Activated T-helper 9 cell treated with anti-CD3 and anti-CD28 coated beads, Interleukin-2, amount 50 U/mL, for 16 hours (primary cell): ENCODE data around the gene PTPRN2.

Source experiments
- DNase-seq: peaks from one replicate; pipeline ENCODE4 v3.0.0-alpha.2; 2020; ENCODE audit warnings: low read depth

The PTPRN2 gene

DNA sequence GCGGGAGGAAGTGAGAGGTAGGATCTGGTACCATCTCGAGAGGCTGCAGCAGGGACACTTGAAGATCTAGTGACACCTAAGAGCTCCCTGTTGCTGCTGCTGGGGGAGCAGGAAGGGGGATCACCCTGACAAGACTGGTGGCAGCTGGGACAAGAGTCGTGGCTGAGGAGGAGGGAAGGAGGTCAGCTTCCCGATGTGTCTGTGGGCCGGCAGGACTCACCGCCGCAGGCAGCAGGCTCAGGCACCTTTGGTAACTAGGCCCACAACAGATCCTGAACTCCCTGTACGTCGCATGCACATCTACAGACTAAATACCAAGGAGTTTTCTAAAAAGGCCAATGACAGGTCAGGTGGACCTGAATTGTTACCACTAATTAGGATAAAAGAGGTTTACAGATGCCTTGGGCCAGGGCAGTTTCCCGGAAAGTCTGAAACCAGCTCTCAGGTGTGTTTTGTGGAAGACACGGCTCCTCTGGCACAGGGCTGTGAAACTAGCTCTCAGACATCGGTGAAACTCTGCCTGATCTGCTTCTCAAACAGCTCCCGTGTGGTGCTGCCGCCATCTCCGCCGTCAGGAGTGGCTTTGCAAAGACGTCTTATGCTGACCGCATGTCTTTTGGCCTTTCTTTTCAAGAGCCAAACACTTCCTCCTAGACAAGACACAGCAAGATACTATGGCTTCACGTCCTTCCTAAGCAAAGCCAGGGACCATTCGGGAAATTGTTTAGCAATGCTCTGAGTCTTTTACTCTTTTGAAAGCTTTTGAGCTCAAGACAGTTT is 609.7 kb downstream of the PTPRN2 start:
- DNase-seq = no peak

DNA sequence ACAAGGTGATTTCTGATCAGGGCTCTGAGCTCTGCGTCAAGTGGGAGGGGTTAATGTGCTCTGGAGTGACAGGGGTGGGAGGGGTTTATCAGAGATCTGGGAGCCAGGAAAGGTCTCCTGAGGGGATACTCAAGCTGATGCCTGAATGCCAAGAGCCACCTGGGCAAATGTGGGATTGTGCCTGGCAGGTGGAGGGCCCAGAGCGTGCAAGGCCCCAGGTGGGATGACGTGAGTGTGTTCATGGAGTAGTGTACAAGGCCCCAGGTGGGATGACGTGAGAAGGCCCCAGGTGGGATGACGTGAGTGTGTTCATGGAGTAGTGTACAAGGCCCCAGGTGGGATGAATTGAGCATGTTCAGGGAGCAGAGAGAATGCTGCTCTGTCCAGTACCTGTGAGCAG is 610.3 kb downstream of the PTPRN2 start:
- no peak for DNase-seq

DNA sequence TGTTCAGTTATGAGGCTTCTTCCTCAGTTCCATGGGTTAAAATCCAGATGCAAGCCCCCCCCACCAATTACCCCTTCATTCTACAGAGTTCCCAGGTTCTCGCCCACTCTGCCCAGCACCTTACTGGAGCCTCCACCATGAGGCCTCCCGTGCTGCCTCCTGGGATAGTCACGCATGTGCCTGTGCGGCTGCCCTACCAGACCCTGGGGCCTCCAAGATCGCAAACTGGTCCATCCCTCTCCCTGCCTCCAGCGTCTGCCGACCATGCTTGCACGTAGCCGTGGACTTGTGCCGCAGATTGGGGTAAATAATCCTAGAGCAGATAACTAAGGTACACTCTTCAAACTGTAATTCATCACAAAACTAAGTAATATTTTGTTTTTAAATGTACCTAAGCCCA is 611.2 kb downstream of the PTPRN2 start:
- no peak for DNase-seq

DNA sequence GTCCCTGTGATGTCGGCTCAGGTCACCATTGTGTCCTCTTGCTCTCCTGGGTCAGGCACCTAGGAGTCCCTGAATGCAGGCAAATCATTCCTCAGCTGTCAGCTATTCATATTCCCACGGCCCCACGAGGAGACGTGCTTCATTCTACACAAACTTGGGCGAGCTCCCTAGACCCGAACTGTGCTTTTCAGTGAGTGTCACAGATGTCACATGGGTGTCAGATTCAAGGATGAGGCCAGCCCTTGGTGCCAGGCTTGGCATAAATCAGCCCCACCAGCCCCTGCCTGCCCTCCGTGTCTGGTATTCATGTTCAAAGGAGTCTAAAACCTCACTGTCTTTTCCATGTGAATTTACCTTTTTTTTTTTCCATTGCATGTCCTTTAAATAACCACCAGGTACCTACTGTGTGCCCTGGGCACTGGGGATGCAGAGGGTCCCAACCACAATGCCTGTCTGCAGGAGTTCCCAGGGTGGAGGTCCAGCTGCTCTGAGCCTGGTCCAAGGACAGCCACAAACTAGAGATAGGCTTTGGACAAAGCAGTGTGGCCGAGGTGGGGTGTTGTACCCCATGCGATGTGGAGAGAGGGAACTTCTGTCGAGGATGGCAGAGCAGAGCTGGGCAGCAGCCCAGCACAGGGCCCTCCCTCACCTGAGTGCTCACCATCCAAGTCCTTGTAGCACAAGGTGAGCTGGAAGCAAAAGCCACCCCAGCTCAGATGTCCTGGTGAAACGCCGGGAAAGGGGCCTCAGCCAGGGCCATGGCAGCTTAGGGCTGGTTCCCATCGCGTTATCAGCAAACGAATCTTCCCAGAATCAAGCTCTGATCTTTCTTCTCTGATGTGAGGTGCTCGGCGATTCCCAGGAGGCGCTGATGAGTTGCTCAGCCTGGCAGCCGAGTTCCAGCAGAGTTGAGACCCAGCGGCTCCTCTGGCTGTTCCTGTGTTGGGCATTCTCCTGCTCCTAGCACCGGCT is 611.9 kb downstream of the PTPRN2 start:
- no peak for DNase-seq

DNA sequence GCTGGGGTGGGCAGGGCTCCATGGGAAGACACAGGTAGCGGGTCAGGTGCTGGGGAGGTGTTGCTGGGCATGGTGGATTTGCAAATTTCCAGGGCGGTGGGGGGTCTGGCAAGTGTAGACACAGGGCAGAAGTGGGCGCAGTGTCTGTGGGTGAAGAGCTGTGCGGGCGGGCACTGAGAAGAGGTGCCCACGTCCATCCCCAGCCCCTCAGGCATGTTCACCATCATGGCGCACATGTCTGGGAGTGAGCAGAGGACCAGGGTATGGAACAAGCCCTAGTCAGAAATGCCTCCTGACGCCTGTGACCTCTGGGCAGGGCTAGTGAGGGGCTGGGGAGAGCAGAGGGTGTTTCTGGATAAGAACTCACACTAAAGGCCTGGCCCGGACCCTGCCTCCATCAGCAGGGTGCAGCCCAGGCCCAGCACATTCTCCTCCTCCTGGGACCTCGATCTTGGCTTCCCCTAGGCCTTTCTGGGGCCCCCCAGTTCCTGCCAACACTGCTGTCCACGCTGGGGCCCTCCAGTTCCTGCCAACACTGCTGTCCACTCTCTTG is 612.9 kb downstream of the PTPRN2 start:
- no peak for DNase-seq

DNA sequence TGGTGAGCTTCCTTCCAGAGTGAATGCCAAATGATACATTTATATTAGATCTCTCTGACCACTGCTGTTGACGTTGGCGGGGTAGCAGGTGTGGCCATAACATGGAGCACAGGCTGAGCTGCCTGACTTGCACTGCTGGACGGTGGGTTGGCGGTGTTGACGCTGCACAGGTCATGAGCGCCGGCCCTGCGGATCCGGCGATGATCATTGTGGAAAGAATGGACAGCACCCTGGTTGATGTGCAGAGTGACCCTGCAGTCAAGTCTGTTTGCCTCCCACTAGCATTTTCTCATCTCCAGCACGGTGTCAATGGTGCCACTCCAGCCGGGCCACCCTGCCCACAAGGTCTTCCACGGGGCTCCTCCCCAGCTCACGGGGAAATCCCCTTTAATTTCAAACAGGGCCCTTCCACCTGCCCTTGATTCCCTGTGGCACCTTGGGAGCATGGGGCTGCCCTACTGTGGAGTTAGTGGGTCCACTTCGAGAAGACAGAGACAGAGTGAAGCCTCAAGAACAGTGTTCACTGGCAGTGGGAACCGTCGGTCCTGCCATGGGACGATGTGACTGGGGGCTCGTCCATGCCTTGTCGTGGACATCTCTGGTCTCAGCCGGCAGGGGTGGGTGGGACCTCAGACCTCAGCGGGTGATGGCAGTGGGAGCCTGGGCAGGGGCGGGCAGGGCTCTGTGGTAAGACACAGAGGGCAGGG is 613.5 kb downstream of the PTPRN2 start:
- DNase-seq = no peak

DNA sequence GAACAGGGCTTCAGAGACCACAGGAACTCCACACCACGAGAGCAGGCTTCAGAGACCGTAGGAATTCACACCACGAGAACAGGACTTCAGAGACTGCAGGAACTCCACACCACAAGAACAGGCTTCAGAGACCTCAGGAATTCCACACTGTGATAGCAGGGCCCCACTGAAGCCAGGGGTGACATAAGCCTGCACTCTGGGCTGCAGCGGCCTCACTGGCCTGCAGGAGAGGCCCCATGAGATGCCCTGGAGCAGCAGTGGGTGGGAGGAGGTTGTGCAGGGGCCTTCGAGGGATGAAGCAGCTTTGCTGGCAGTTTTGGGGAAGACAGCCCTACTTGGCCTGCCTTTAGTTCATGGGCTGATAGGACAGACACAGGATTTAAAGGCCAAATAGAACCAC is 614.7 kb downstream of the PTPRN2 start:
- no peak for DNase-seq

DNA sequence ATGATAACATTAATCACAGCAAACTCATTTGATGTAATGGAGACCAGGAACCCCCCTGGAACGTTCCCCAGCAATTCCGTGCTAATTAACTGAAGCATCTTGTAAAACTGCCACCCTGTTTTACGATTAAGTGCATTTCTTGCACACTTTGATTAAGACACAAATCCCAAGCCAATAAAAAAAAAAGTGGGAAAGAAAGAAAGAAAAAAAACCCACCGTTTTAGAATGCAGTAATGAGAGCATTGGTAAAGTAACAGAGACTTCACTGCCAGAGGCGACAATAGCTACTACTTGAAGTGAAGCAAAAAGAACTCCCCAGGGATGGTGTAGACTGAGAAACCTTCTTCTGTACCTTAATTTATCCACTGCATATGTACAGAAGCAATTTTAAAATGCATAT is 616.1 kb downstream of the PTPRN2 start:
- DNase-seq = no peak

DNA sequence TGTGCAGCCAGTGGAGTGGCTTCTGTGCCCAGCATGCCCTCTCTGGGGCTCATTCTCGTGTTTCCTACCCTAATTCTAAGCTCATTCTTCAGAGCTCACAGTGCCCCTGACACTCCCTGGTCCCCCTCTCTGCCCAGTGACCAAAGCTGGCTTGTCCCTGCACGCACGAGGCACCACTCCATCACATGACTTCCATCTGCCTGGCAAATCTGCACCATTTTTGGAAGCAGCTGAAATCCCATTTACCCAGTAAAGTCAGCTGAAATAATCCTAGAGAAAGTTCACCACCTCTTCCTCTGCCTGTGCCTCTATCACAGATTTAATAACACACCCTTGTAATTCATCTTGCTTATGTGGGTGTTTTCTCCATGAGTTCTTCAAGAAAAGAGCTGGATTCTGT is 616.9 kb downstream of the PTPRN2 start:
- DNase-seq = no peak

DNA sequence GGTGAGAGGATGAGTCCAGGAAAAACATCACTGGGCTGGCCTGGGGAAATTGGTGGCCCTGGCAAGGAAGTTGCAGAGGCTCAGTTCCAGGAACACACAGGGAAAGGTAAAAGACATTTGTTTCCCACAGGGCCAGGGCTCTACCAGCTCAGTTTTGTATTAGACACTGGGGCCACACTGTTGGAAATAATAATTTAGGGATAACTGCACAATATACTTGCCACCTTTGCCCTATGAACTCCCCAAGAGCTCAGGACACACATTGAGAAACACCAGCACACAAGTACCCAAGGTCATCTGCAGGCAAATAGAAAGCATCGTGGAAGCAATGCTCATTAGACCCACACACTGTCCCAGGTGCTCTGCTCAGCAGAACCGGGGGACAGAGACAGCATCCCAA is 617.6 kb downstream of the PTPRN2 start:
- no peak for DNase-seq

DNA sequence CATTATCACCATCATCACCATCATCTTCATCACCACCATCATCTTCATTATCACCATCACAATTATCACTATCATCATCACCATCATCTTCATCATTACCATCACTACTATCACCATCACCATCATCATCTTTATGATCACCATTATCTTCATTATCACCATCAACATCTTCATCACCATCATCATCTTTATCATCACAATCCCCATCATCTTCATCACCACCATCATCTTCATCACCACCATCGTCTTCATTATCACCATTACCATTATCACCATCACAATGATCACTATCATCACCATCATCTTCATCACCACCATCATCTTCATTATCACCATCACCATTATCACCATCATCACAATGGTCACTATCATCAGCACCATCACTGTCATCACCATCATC is 621.1 kb downstream of the PTPRN2 start:
- no peak for DNase-seq

DNA sequence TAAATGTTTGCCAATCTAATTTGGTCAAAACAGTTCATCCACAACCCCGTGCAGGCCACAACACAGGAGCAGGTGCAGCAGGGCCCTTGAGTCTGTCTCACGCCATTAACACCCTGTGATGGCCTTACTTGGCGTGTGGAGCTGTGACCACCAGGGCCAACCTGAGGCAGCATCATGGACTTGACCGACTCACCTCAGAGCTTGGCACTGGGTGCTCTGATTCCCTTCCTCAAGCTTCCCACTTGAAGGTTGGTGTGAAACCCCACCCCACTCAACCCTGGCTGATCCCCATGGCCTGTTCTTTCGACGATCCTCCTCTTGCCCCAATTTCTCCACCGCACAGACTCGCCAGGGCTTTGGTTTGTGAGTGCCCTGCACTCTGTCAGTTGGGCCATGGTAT is 623.1 kb downstream of the PTPRN2 start:
- DNase-seq = no peak

DNA sequence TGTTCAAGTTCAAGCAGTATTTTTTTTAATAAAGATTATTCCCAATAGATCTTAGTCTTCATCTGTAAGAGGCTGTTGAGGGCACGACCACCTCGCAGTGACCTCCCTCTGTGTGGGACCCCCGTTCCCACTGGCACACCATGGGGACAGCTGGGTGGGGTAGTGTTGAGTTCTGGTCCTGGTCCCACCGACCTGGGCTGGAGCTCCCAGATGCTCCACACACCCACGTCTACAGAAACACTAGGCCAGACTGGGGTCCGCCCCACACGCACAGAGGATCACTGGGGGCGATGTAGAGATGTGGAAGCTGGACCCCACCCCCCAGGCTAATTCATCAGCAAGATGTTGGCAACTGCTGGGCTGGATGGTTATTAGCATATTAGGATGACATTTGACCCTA is 623.6 kb downstream of the PTPRN2 start:
- DNase-seq = no peak

DNA sequence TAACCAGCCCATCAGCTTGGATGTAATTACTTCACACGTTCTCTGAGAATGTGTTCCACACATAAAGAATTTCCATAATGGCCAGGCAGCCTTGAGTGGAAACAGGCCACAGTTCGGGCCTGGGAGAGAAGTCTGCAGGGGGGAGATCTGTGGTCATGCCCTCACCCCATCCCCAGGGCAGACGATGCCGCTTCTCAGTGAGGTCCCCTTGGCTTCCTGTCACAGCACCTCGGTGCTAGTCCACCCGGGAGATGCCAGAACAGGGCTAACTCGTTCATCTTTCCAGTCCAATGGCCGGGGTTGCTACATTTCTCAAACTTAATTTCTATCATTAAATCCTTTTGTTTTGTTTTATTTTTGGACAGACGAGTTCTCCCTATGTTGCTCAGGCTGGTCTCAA is 624.1 kb downstream of the PTPRN2 start:
- DNase-seq = no peak

DNA sequence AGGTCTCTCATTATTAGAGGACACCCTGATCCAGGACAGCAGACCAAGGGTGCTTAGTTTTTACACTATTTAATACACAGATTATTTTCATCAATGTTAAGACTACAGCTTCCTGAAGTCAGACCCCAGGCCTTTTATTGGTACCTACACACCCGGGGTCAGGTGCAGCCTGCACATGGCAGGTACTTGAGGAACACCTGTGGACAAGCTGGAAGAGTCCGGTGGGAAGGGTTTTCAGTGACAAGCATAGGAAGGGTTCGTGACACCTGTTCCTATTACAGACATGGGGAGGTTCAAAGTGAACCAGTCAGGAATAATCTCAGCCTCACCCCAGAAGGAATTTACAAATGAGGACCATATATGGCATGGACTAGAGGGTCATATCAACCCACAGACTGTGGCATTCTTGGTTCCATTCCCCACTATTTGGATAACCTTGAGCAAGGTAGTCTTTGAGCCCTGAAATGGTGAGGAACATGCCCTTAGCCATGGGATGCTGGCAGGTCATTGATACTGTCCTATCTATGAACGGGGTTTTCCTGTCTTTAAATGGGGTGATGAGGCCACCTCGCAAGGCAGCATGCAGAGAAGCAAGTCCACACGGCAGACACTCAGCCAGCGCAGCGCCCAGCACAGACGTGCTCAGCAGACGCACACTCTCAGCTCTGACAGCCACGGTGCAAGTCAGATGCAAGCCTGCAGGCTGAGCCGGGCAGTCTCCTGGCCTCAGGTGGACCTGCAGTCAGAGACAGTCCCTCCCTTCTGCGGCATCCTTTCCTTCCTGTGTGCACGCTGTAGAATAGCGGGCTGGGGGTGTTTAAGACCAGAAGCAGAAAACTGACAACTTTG is 624.9 kb downstream of the PTPRN2 start:
- DNase-seq = no peak

DNA sequence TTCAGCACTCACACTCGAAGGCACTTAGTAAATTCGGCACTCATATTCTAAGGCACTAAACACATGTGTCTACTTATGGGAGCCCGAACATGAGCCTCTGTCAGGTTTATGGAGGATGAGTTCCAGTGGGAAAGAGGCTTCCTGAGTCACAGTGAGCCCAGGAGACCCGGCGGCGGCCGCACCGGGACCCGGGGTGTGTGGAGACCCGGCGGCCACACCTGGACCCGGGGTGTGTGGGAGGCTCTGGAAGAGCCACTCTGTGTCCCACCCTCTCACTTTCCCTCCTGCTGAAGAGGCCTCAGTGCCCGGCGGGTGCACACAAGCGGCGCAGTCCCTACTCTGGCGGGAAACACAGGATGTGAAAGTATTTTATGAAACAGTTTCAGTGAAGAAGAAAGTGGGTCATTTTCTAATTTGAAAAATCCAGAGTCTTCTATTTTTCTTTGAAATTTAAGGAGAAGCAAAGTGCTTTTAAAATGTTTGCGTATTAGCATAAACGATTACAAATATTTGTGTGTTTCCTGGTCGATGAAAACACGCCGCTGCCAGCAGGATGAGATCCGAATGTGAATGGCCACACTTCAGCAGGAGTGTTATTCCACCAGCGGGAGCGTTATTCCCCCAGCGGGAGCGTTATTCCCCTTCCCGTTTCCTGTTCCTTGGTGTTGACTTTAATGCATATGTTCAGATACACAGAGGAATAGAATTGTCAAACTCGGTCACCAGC is 625.7 kb downstream of the PTPRN2 start:
- no peak for DNase-seq

DNA sequence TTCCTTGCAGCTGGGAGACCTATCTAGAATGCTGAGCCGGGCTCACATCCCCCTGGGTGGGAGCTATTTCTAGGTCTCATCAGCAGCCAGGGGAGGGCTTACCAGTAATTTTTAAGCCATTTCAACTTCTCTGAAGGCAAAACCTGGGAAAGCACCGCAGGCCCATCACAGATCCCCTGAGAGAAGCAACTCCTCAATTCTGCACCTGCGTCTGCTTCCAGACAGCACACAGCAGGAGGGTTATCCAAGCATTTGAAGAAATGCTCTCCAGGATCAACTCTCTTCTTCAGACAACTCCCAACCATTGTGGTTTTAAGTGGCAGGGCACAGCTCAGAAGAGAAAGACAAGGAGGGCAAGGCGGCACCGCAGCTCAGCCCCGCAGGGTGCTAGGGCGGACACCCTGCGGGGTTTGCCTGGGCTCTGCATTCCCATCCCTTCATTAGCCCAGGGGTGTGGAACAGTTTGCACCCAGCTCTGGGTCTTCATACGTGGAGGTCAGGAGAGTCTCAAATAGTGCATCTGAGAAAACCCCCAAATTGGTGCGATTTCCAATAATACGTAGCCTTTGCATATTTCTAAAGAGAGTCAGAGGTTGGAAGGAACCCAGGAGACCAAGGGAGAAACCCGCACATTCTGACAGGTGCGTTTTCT is 632.1 kb downstream of the PTPRN2 start:
- no peak for DNase-seq

DNA sequence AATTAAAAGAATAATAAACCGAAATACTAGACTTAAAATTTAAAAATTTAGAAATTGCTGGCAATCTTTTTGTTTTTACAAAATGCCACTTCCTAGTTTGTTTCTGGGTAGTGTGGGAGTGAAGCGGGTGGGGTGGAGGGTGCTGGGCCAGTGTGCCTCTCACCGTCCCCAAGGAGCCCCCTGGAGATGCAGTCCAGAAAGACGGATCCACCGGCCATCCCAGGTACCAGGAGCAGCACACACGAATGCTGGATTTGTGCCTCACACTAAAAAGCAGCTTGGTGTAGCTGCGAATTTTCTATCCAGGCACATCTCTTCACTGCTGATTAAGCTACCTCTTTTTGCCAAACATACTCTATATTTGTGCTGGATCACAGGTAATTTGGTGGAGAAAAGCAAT is 632.7 kb downstream of the PTPRN2 start:
- no peak for DNase-seq

DNA sequence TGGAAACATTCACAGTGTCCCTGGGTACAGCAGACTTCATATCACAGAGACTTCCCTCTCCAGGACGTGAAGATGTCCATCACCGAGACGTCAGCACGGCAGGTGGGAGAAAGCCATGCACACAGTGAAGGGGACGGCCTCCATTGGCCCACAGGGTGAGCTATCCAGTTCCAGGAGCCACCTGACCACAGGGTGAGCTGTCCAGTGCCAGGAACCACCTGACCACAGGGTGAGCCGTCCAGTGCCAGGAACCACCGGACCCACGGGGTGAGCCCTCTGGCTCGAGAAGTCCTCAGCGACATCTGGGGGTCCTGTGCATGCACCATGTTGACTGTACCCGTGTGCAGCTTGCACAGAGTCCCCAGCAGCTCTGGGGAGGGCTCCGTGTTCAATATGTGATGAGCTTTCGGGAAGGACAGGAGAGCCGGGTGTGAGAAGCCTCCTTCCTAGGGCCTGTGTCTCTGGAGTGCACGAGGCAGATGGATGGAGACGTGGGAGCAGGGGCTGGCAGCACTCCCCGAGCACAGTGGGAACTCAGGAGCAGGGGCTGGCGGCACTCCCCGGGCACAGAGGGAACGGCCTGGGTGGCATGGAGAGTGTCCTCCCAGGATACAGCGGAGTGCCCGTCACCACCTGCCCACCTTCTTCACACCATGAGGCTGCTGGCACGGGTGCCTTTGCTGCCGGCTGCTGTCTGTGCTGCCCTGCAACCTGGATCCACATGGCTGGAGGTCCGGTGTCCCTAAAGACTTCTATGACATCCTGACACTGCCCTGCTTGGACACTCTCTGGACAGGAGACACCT is 634.6 kb downstream of the PTPRN2 start:
- no peak for DNase-seq
